Peyer's patch (tissue), 4 donors: ENCODE results near the gene PARP1.

ENCODE experiments used
- CTCF ChIP-seq, 6 experiments: fragments of 450-650 bp in 4 of 6; fragments of 200-600 bp in 2 of 6; sonication (generic) in 1 of 6; IDR thresholded peaks; one replicate each; pipeline ENCODE4 v1.5.1; 2017 to 2019; ENCODE audit warnings: antibody characterized with exemption in 6 of 6, mild to moderate bottlenecking in 3 of 6, moderate library complexity in 1 of 6
- POLR2A ChIP-seq, 2 donors: fragments of 450-650 bp; IDR thresholded peaks; one replicate each; pipeline ENCODE4 v1.5.1; 2017; ENCODE audit warnings: antibody characterized with exemption in 2 of 2, mild to moderate bottlenecking in 2 of 2, moderate library complexity in 2 of 2

GRCh38 chr1:226429858-226430715, 22.2 kb upstream of the PARP1 start:
- TF ChIP-seq CTCF (IDR thresholded peaks at IDR 0.05) (no peak), POLR2A (IDR thresholded peaks at IDR 0.05) (no peak)
